Endothelial cell of hepatic sinusoid (primary cell): Measurements from ENCODE around the gene NFATC2.

Experiments used
- in situ Hi-C: cut with HindIII; loops from 2 replicates; pipeline ENCODE4 v1.10.0; 2017; ENCODE audit warnings: low sequenced_read_pairs

The NFATC2 gene

DNA sequence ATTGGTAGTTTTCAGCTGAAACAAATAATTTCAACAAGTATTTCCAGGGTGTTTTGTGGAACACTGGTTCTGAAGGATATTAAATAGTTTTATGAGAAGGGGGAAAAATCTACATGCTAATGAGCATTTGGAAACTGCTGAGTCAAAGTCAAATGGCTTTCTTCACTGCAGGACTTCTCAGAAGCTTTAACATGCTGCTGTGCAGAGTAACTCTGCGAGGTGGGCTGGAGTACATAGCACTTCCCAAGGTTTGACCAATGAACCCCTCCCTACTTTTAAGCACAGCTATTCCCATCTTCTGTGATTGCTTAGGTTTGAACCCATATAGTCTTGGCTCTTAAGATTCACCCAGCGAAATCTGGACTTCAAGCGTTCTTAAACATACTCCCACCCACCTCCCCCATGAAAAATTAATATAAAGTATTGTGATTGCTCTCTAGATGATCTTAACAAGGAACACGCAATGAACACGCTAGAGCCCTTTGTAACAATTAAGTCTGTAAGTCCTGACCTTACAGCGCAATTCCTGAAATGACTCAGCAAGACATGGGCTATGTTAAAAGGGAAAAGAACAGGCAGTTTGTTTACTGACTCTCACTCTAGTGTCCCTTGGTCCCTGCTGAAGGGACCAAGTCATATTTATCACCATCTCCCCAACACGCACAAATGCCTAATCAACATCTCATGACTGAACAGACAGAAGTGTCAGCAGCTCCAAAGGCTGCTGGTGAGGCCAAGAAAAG, 105.2 kb downstream of the NFATC2 start:
- in situ Hi-C loops, result no loop called here

DNA sequence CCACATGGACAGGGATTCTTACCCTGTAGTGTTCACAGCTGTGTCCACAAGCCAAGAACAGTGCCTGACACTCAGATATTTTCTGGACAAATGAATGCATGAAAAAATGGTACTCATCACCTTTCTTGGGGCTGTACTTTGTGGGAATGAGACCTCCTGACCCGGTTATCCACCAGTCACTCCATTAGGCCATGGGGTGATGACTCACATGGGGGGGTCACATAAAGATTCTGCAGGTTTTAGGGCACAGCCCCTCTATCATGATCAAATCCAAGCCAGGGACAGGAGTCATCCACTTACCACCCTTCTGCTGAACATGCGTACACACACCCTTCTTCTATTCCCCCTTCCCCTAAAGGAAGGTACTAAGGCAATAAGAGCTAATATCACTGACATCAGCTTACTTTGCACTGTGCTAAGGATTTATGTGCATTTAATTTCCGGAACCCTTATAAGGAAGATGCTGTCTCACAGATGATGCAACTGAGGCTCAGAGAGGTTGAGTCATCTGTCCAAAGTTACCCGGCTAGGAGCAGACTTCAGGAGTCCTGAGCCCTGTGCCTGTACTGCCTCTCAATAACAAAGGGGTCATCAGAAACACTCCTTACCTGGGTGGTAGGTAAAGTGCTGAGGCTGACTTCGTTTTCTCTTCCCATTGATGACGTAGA, 107.8 kb downstream of the NFATC2 start:
- in situ Hi-C loops, result no loop called here

DNA sequence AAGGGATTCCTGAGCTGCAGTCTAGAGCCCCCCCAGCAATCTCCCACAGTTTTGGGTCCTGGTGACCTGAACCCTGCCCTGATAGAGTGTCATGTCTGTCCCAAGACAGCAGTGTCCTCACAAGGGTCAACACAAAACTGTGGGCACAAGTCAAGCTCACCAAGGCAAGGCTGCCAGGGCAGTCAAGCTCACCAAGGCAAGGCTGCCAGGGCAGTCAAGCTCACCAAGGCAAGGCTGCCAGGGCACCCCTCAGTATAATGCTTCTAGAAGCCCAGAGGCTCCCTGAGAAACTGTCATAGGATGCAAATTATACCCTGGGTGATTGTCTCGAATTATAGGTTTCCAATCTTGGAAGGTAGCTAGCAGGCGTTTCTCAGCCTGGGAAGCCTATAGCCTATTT, 108.5 kb downstream of the NFATC2 start:
- in situ Hi-C loops, result no loop called here

DNA sequence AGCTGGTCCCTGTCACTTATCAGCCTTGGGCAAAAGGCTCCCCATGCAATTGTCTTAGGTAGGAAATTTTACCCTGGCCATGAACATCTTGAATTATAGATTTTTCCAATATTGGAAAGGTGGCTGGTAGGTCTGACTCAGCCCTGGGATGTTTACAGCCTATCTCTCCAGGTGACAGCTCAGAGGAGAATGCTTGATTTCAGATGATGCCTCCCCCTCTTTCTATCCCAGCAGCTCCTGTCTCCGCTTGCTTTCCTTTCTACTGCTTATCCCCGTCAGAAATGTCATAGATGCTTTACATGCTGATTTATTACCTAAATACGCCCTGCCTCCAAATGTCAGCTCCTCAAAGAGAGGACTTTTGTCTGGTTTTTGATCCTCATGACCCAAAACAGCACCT, 109.6 kb downstream of the NFATC2 start:
- in situ Hi-C loops, result no loop called here

DNA sequence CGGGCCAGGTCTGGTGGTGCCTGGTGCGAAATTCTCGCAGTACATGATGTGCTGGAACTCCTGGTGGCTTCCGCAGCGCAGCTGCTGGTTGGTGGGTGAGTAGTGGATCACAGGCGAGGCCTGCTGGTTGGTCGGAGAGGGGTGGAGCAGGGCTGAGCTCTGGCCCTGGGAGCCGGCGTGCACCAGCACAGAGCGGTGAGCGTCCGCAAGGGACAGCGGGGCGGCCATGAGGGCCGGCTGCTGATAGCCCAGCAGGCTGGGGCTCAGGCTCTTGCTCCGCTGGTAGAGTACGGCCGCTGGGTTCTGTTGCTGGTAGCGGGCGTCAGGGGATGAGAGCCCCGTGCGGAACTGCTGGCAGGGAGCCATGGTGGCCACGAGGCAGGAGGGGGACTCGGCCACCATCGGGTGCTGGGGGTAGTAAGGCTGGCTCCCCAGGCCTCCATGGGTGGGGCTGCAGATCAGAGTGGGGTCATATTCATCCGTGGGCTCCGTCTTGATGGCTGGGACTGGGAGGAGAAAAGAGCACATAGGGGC, 110.2 kb downstream of the NFATC2 start:
- in situ Hi-C loops, result no loop called here

DNA sequence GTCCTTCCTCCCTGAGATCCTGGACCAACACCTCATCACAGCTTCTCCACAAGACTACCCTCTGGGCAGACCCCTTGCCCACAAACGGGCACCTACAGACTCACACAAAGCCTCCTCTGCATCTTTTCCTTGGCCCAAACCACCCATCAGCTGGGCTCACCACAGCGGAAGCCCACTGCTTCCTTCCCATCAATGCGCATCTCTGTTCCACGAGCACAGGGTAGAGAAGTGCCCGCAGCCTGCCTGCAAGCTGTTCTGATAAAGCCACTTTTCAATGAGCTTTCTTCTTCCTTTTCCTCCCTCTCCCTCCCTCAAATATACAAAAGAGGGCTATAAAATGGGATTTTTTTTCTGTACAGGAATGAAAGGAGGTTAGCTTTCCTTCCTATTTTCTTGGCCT, 111.2 kb downstream of the NFATC2 start:
- in situ Hi-C loops, result no loop called here

DNA sequence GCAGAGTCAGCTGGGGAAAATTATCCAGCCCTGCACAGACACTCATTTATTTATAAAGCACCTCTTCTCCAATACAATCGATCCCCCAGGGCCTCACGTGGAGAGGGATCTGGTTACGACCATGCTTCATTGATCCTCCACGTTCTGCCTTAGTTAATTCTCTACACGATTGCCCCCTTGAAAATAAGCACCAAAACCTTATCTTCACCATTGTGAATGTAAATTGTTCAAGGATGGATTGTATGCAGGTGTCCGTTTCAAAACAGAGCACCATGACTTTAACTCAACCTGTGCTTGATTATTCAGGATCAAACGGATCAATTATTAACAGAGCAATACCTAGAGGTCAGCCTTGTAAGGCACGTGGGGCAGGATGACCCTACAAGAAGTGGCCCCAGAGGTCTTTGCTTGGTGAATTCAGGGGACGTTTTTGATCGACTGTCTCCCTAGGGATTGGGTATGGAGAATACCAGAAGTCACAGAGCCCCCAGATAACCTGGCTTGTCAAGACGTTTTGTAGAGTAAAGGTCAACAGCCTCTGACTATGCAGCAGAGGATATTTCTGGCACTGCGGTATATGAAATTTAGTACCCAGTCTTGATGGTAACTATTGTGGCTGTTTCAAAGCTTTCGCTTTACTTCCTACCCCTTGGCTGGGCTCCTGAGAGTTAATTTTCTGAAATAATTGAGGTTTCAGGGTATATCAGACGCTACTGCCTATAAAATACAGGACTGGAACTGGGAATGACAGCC, 112.1 kb downstream of the NFATC2 start:
- in situ Hi-C loops, result no loop called here

DNA sequence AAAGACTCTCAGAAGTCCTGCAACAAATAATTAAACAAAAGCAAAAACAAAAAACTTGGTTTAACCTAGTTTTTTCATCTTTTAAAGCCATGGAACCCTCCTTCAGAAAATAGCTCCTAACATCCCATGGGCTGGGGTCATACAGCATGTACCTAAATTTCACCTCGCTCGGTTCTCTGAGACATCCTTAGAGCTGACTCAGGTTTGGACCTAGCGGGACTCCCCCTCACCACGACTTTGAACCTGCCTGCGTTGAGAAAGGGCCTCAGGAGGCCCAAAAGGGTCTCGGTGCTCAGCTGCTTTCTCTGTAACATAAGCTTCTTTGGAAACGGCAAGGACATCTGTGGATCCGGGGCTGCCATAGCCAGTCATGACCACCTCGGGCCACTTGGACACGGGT, 112.8 kb downstream of the NFATC2 start:
- in situ Hi-C loops, result no loop called here

DNA sequence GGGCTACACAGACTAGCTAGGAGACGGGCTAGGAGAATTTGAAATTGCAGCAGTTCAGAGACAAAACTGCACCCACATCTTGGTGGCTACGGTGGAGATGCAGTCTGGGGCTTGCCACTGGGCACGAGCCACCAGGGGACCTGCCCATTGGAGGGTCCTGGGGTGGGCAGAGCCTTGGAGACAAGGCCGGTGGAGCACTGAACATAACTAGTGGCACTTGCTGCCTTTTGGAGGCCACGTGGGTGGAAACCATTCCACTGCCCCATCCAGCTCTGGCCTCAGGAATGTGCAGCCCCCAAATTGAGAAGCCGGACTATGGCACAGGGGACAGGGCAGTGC, 113.4 kb downstream of the NFATC2 start:
- in situ Hi-C loops, result no loop called here

DNA sequence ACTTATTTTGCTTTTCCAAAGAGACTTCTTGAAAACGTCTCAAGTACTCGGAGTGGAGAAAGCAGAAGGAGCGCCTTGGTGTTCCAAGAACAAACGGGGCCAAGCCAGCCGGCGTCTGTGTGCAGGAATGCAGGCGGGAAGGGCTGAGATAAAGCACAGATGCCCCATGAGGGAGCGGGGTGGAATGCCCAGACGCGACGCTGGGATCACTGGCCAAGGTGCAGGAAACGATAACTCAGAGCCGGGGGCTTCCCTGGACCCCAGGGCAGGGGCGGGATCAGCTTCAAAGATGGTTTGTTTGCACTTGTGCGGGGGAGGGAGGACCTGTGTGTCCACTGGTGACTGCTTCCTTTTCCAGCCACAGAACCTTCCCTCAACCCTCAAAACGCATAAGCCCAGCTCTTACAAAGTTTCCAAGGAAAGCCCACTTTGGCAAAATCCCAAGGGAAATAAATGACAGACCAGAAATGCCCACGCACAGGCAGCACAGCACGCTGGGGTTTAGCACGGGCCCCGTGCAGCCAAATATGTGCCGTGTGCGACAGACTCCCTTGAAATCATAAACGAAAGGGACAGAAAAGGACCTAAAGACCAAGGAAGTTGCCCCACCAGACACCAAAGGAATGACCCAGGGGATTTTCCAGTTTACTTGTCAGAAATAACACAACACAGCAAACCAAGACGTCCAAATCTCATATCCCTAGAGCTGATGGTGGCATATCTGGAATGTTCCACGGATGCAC, 113.9 kb downstream of the NFATC2 start:
- in situ Hi-C loops, result no loop called here

DNA sequence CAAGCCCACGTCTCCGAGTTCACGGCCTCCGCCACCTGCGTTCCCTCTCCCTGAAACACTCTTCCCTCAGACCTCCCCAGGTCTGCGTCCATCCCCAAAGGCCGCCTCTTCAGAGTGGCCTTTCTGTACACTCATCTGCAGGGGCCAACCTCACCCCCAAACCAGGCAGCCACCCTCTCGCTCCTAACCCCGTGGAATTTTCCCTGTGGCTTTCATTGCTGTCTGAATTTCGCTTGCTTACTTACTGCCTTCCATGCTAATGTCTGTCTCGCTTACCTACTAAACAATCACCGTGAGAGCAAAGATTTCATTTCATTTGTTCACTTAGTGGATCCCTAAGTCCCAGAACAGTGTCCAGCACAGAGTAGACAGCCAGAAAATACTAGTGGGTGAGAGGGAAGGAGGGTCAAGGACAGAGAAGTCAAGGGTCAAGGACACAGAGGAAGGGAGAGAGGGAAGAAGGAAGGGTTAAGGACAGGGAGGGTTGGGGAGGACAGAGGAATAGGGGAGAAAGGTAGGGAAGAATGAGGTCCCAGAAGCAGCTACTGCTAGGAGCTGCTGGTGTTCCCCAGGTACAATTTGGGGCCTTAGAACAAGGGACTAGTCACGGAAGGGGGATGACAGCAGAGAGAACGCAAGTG, 114.7 kb downstream of the NFATC2 start:
- in situ Hi-C loops, result no loop called here

DNA sequence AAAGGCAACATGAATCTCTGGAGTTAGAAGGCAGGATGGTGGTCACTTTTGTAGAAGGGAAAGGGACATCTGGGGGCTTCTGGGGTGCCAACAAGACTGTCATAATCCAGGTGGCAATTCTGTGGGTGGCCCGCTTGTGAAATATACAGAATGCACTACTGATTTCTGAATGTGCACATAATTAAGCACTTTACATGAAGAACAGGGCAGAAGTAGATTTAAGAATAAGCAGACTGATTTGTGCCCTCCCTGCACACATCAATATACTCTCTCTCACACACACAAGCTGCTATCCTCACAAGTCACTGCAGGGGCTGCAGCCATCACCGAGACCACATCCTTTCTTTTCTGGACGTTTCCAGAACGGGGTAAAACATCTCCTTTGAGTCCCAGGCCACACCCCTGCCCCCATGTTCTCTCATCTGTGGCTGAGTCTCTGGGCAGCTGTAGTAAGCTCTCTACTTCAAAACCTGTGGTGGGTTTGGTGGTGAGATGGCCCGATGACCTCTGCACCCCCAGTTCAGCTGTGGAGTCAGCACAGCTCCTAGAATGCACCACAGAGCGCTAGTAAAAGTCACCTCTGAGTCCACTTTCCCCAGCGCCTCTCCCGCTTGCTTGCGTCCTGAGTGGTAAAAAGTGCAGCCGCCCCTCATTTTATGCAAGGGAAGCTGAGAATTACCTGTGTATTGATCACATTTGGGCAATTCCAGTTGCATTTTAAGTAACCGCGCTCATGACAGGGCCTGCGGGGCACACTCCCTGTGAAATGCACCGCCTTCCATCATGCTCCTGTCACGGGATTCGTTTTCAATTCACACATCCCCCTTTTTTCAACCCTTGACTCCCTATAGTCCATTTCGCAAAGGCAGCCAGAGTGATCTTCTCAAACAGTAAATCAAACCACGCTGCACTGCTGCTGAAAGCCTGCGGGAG, 115.5 kb downstream of the NFATC2 start:
- in situ Hi-C loops, result no loop called here

DNA sequence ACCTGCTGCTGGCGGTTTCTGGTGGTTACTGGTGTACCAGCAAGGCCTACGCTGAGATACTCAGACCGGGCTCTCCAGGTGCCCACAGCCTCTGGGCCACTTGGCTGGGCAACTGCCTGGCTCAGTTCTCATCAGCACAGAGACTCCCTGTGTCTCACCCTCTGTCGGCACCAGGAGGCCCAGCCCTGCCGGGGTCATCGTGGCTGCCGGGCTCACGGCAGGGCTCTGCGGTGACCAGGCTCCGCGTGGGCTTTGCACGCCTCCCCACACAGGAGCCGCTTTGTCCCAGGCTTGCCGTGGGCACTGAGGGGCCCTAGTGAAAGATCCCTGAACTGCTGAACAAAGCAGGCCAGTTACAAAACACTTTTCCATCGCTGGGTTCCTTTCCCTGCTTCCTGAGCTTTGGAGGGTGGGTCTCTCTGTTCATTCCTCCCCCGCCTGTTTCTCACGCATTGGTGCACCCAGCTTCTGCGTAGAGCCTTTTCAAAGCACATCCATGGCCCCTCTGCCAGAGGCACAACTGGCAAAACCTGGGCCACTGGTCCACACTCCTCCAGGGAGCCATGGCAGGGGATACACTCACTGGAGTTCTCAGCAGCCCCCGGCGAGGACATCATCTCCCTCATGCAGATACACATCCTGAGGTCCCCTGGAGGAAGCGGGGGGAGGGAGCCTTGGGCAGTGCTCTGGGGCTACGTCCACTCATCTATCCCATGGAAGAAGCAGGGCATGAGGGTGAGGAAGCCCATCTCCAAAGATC, 117.0 kb downstream of the NFATC2 start:
- in situ Hi-C loops, result no loop called here

DNA sequence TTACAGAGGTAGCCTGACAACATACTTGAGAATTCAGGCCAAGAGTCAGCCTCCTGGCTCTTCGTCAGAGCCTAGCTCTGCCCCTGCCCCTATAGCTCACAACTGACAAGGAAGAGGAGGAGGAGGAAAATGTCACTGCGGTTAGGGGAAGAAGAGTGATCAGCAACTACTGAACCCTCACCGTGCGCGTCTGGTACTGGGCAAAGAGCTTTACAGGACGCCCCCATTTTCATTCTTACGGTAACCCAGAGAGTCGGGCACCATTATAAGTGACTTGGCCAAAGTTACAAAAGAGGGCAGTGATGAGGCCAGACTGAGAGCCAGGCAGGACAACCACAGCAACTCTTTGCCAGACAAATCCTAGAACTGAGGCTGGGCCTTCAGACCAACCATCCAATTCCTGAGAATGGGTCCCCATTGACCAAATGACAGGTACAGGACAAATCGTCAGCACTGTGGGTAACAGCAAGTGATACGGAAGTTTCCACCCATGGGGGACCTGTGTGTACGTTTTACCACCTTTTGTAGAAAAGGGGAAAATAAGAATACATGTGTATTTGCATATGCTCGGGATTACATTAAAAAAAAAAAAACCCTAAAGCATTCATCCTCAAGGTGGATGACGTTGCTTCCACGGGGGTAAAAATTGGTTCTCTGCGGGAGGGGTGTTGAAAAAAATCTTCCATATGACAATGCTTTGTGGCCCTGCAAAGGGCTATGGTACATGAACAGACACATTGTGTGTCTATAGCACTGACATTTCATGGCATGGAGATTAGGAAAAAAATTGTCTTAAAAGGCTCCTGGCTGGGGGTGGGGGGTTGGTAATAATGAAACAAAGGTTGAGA, 118.0 kb downstream of the NFATC2 start:
- in situ Hi-C loops, result no loop called here

DNA sequence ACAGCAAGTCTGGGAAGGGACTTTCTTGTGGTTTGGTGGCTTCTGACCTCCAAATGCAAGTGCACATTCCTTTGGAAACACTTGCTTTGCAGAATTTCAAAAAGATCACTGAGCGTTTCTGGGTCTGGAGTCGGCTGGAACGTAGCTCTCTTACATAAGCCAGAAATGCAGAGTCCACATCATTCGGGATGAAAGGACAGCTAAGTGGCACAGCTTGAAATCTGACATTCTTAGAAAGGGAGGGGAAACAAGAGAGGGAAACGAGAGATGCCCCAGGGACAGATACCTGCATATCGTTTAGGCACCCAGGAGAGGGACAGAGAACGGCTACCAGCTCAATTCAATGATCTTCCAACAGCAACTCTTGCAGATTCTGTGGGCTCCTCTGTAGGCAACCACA, 118.7 kb downstream of the NFATC2 start:
- in situ Hi-C loops, result no loop called here

DNA sequence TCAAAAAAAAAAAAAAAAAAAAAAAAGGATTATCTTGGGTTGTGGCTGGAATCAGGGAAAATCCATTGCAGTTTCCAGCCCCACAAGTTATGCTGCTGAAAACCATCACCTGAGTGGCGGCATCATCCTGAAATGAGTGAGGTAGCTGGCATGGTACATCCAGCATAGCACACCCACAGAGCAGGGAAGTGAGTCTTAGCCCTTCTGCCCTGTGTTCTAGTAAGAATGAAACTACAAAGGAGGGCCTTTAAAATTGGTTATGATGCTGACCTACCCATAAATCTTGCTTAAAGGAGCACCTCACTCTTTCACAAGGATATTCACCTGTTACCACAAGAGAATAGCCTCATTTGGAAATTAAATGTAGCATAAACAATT, 119.2 kb downstream of the NFATC2 start:
- in situ Hi-C loops, result no loop called here

DNA sequence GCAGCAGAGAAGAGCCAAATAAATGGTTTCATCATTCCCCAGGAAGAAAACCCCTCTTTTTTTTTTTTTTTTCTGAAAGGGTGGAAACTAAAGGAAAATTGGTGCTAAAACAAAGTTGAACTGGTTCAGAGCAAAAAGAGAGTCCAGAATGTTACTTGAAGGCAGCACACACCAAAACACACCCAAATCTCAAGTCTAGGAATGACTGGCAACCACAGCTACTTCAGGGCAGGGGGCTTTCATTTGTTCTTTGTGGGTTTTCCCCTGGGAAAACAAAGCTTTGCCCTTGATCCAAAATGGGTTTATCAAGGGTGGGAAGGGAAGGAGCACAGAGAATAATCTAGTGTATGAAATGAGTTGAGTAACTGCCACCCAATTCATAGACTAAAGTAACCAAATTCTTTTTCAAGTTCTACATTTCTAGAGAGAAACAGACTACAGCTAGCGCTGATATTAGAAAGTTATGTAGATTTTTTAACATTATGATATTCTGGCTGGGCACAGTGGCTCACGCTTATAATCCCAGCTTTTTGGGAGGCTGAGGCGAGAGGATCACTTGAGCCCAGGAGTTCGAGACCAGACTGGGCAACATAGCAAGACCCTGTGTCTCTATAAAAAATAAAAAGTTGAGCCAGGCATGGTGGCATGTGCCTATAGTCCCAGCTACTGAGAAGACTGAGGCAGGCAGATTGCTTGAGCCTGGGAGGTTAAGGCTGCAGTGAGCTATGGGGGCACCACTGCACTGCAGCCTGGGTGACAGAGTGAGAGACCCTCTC, 119.8 kb downstream of the NFATC2 start:
- in situ Hi-C loops, result no loop called here
